Fibroblast of peridontal ligament (primary cell): ENCODE measurements around the gene MAP3K5.

Experiments used
- DNase-seq: peaks from one replicate; pipeline ENCODE4 v3.0.0-alpha.2; 2010; ENCODE audit errors: extremely low read depth

MAP3K5 gene

GRCh38 chr6:136750696-136751521, 41.4 kb downstream of the MAP3K5 start:
- peak; percentile 63 for DNase-seq

GRCh38 chr6:136749359-136749997, 42.8 kb downstream of the MAP3K5 start:
- DNase-seq = no peak

DNA sequence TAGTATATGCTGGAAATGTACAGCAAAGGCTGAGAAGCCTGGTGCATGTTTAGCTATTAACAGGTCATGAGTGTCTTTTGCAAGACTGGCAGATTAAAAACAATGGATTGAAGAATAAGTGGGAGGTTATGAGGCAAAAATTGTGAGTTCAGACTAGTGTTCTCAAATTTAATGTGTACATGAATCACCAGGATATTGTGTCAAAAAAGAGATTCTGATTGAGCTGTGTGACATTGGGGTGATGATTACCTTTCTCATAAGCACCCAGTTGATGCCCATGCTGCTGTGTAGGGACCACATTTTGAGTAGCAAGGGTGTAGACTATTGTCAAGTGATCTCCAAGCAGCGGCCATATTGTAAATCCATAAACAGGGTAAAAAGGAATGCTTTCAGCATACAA, 44.8 kb downstream of the MAP3K5 start:
- DNase-seq = no peak

- no peak for DNase-seq
These were observed 47.0 kb downstream of the MAP3K5 start for GRCh38 chr6:136745300-136745699.

GRCh38 chr6:136744889-136745288, 47.4 kb downstream of the MAP3K5 start:
- no peak for DNase-seq

DNA sequence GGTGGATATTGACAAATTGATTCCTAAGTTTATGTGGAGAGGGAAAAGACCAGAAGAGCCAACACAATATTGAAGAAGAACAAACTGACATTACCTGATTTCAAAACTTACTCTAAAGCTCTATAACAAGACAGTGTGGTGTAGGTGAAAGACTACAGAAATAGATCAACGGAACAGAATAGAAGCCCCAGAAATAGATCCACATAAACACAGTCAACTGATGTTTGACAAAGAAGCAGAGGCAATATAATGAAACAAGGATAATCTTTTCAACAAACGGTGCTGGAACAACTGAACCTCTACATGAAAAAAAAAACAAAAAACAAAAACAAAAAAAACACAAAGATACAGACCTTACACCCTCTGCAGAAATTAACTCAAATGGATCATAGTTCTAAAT, 50.2 kb downstream of the MAP3K5 start:
- no peak for DNase-seq

DNA sequence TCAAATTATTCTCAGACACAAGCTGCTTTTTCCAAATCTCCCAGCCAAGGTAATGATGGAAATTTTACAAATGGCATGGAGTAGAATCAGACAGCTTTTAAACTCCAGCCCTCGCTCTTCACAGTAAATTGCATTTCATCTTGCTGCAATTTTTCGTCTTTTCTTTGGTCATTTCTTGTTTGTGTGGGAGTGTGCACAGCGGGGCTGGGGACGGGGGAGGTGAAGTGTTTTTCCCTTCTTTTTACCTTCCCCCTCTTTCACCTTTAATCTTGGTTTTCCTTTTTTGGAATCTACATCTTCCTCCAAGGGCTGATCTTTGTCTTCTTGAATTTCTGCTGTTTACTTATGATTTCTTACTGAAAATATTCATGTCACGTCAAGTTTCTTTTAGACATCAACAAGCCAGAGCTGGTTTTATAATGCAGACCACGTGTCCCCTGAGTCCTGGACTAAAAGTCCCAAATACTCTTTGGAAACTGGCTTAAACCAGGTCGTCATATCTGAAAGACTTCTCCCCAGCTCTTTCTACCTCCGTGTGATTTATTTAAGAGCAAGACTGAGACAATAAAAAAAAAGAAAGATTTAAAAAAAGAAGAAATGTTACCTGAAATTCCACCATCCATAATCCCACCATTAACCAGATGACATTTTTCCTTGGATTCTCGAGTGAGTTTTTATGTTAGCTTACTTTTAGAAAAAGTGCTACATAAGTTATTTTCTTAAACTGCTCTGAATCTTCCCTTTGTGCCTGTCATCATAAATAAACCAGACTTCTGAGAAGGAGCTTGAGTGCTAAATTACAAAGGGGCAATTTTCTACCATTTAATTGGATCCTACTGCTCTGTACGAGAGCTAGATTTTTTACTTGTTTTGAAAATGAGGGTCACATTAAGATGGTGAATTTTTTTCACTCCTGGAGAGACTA, 52.0 kb downstream of the MAP3K5 start:
- DNase-seq = peak; percentile 70

GRCh38 chr6:136739501-136739900, 52.8 kb downstream of the MAP3K5 start:
- DNase-seq = no peak

GRCh38 chr6:136739071-136739470, 53.2 kb downstream of the MAP3K5 start:
- DNase-seq = no peak

DNA sequence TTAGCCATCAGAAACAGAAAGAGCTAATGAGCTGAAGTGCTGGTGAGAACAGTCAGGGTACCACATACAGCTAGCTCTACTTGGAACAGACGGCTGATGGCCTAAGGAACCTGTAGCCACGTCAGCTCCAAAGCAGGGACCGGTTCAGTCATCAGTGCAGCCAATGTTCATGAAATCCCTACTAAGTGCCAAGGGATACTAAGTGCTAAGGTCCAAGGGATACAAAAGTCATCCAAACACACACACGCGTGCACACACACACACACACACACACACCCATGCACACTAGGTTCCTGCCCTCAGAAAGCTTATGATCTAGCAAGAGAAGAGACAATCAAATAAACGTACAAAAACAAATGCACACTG, 53.6 kb downstream of the MAP3K5 start:
- no peak for DNase-seq

DNA sequence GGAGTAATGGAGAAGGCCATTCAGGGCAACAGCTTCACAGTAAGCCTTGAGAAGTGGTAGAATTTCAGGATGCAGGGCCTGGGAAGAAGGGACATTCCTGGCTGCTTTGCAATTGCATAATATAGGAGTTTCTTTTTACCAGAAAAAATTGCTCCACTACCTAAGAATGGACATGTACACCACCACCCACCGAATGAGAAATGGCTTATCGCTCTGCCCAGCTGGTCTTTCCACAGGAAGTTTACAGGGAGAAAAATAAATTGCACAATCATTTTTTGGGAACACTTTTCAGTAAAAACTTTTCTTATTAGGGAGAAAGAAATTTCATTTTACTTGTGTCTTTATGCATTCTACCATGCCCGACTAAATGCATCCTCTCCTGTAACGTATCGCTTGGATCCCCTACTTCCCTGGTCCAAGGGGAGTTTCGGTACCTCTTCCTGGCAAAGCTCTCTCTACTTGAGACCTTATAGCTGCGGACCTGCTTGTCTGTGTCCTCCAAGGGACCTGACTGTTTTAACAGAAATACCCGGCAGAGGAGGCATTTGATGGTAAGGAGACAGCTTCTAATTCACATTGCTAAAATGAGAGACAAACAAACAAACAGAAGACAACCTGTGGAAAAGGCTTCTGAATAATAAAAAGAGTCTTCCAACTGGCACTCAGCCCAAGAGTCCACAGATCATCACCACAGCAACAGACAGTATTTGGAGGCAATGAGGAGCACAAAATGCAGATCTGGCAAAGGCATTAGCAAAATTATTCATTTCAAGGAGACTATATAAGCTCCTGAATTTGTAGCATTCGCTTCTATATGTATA, 54.2 kb downstream of the MAP3K5 start:
- DNase-seq = peak; percentile 67

GRCh38 chr6:136737374-136737844, 54.9 kb downstream of the MAP3K5 start:
- no peak for DNase-seq

DNA sequence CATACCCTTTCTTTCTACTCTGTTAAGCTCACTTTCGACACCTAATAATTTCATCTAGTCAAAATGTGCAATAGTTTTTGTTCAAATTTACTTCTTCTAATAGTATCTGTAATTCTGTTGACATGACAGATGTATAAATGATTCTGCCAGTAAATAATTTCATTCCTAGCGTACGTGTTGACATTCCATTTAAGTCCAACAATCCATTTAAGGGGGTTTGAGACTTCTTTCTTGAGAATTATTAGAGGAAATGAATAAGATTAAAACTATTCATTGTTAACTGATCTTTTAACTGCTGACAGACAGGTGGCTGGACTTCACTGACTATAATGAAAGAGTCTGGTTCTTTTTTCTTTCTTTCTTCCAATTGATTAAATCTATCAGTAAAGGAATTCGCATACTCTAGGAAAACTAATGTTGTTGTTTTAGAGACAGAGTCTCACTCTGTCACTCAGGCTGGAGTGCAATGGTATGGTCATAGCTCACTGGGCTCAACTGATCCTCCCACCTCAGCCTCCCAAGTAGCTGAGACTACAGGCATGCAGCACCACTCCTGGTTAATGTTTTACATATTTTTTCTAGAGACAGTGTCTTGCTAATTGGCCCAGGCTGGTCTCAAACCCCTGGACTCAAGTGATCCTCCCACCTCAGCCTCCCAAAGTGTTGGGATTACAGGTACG, 55.9 kb downstream of the MAP3K5 start:
- no peak for DNase-seq

DNA sequence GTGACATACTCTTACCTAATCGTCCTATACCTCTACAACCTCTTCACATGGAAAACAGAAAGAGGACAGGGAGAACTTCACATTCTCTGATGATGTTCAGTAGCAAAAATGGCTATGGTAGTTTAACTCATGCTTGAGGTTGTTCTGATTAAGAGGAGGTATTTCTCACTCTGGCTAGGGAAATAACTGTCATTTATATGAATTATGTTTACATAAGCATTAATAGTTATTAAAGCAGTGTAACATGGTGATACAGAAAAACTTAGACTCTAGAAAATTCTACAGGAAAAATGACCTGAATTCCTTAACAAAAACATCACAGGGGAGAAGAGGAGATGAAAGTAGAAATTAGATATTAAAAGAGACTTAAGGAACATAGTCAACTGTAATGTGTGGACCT, 57.3 kb downstream of the MAP3K5 start:
- no peak for DNase-seq

DNA sequence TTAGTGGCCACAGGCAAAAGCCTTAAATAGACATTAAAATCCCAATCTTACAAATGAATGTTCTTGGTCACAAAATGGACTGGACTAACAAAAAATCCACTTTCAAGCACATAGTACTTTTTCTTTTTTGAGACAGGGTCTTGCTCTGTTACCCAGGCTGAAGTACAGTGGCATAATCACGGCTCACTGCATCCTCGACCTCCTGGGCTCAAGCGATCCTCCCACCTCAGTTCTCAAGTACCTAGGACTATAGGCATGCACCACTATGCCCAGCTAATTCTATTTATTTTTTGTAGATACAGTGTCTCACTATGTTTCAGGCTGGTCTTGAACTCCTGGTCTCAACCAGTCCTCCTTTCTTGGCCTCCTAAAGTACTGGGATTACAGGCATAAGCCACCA, 59.4 kb downstream of the MAP3K5 start:
- no peak for DNase-seq

GRCh38 chr6:136729832-136730231, 62.4 kb downstream of the MAP3K5 start:
- no peak for DNase-seq

GRCh38 chr6:136728976-136729515, 63.2 kb downstream of the MAP3K5 start:
- peak; percentile 29 for DNase-seq

DNA sequence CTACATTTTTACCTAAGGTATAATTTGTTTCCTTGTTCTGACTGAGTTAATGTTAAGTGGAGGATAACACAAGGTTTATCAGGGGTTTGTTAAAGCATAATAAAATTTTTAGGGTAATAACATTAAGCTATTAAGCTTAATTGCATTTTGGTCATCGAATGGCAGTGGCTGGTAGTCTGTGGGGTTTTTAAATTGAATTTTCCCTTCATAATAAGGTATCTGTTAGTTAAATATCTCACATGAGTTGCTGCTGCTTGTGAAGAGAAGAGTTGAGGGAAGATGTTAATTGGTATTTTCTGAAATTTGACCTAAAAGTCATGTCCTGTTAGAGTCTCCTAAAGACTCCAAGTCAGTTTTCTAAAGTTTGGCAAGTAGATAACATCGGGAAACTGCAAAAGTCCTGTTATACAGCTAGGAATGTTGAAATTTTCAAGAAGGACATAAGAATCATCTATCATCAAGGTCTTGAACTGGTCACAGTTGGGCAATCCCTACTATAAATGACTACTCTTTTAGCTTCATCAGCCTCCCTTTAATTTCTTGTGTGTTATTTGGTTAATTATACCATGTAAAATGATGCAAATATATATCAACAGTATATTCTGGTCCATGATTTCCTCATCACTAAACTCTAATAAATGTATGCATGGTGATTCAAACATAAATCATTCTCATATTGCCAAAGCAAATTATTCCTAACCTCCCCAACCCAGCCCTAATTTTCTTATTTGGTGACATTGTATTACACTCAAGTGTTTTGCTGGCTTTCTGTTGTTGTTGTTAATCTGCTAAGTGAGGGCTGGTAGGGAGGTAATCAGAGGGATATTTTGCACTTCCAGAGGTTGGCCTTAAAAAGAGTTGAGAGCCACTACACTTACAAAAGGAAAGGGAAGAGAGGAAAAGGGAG, 64.0 kb downstream of the MAP3K5 start:
- DNase-seq = no peak

- DNase-seq = no peak
These were observed 65.3 kb downstream of the MAP3K5 start for GRCh38 chr6:136726837-136727557.
